Gastroesophageal sphincter (tissue), 4 donors: ENCODE data around the gene PCGF3. TPM values are rescaled to one million over a fixed set of nuclear protein-coding genes. Genes with fewer than 3 reads are reported as not detected.
A peak's percentile ranks its signal among the peaks of the same experiment; 100 is the strongest.
"Not testable (repeated sequence)": the region's sequence is repeated elsewhere in the genome, so short reads cannot be mapped to it uniquely, and the experiment has no call there.

Experiments used
- ATAC-seq: fragments of 150-250 bp; one replicate; pipeline ENCODE4 v1.9.1; 2016; ENCODE audit warnings: mild to moderate bottlenecking, moderate library complexity
- H3K27ac ChIP-seq, 4 donors: fragments of 200-600 bp; sonication (generic) in 3 of 4; 1 replicate in 3 of 4; 2 replicates in 1 of 4; pipeline ENCODE4 v1.5.1; 2016 to 2019
- H3K27me3 ChIP-seq: fragments of 200-600 bp; sonication (generic); one replicate; pipeline ENCODE4 v1.5.1; 2019
- H3K36me3 ChIP-seq, 2 donors: fragments of 200-600 bp; sonication (generic); one replicate each; pipeline ENCODE4 v1.5.1; 2019; ENCODE audit warnings: control low read depth in 1 of 2
- H3K4me1 ChIP-seq, 3 donors: fragments of 200-600 bp; sonication (generic); 1 replicate in 2 of 3; 2 replicates in 1 of 3; pipeline ENCODE4 v1.5.1; 2016 to 2019; ENCODE audit warnings: control low read depth in 2 of 3
- H3K4me3 ChIP-seq, 2 donors: fragments of 200-600 bp; sonication (generic); one replicate each; pipeline ENCODE4 v1.5.1; 2019; ENCODE audit warnings: mild to moderate bottlenecking in 1 of 2, moderate library complexity in 1 of 2
- H3K9me3 ChIP-seq, 3 donors: fragments of 200-600 bp; sonication (generic); one replicate each; pipeline ENCODE4 v1.5.1; 2017 to 2019; ENCODE audit warnings: control low read depth in 2 of 3
- EP300 ChIP-seq: sonication (generic); formaldehyde crosslinking; IDR thresholded peaks from one replicate; pipeline ENCODE4 v1.6.1; 2017; ENCODE audit warnings: antibody characterized with exemption, mild to moderate bottlenecking
- POLR2A ChIP-seq, 2 donors: fragments of 450-650 bp; IDR thresholded peaks; one replicate each; pipeline ENCODE4 v1.6.1; 2017; ENCODE audit warnings: antibody characterized with exemption in 2 of 2, mild to moderate bottlenecking in 2 of 2, moderate library complexity in 1 of 2
- POLR2AphosphoS5 ChIP-seq: sonication (generic); formaldehyde crosslinking; IDR thresholded peaks from one replicate; pipeline ENCODE4 v1.6.1; 2017; ENCODE audit warnings: antibody characterized with exemption
- WGBS, 2 donors: methylation state at CpG; one replicate each; pipeline ENCODE4 v1.1.5; 2018; ENCODE audit warnings: low coverage in 1 of 2; 5-methylcytosine and 5-hydroxymethylcytosine counted together
- total RNA-seq, 4 donors: library from RNA; depleted of rRNA; stranded (reverse); fragments of >200 nt; gene quantifications; one replicate each; pipeline ENCODE4 v1.1.0, GENCODE V29; 2016
- TF ChIP-seq, protein P1 (sequence below), 4 experiments: fragments of 200-600 bp in 2 of 4; fragments of 450-650 bp in 2 of 4; sonication (generic) in 1 of 4; IDR thresholded peaks; one replicate each; pipeline ENCODE4 v1.5.1; 2017 to 2019; ENCODE audit warnings: antibody characterized with exemption in 4 of 4, mild to moderate bottlenecking in 2 of 4, moderate library complexity in 2 of 4

Gene PCGF3
- total RNA-seq, 4 donors from 2014 or later, result 24.4 to 46.5 (median 40.7) TPM

DNA sequence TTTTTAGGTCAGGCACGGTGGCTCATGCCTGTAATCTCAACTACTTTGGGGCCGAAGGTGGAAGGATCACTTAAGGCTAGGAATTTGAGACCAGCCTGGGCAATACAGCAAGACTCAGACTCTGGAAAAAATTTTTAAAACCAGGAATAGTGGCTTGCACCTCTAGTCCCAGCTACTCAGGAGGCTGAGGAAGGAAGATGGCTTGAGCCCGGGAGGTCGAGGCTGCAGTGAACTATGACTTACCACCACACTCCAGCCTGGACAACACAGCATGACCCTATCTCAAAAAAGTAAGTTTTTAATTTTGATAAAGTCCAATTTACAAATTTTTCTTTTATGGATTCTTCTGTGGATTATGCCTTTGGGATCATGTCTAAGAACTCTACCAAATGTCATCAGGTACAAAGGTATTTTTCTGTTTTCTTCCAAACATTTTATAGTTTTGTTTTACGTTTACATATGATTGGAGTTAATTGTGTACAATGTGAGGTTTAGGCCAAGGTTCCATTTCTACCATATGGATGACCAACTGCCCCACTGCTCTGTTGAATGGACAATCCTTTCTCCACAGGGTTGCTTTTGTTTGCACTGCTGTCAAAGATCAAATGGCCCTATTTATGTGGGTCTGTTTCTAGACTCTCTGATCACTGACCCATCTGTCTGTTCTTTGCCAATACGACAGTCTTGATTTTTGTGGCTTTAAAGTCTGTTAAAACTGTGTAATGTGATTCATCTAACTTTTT lies 72.1 kb downstream of the PCGF3 start:
- H3K4me1 ChIP-seq, result peaks cover 0 to 81% (median 39%) of the 10 kb centered on the region in 3 donors
- WGBS, 2 donors, result 78 to 87% methylated on average over 4 to 6 of the region's 6 CpGs
- no peak for ATAC-seq

DNA sequence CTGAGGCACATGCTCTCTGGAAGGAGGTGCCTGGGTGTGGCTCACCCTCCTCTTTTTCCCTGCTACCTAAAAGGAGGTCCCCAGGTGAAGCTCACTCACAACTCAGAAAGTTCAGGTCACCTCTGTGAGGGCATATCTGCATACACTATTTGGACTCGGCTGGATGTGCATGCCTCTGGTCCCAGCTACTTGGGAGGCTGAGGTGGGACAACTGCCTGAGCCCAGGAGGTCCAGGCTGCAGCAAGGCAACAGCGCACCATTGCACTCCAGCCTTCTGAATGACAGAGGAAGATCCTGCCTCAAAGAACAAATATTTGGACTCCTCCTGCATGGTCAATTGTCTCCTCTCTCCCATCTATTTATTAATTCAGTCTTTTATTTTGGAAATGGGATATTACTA lies 73.9 kb downstream of the PCGF3 start:
- H3K4me1 ChIP-seq, result peaks cover 0 to 70% (median 28%) of the 10 kb centered on the region in 3 donors

More for the DNA sequence above, 72.1 kb downstream of the PCGF3 start:
- no peaks in the 10 kb centered on the region for H3K27me3 ChIP-seq
- no peaks in the 10 kb centered on the region for H3K9me3 ChIP-seq
- TF ChIP-seq EP300 (no peak), POLR2AphosphoS5 (no peak), POLR2A (IDR thresholded peaks at IDR 0.05) (no peak)
- TF ChIP-seq, protein P1, sequence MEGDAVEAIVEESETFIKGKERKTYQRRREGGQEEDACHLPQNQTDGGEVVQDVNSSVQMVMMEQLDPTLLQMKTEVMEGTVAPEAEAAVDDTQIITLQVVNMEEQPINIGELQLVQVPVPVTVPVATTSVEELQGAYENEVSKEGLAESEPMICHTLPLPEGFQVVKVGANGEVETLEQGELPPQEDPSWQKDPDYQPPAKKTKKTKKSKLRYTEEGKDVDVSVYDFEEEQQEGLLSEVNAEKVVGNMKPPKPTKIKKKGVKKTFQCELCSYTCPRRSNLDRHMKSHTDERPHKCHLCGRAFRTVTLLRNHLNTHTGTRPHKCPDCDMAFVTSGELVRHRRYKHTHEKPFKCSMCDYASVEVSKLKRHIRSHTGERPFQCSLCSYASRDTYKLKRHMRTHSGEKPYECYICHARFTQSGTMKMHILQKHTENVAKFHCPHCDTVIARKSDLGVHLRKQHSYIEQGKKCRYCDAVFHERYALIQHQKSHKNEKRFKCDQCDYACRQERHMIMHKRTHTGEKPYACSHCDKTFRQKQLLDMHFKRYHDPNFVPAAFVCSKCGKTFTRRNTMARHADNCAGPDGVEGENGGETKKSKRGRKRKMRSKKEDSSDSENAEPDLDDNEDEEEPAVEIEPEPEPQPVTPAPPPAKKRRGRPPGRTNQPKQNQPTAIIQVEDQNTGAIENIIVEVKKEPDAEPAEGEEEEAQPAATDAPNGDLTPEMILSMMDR (IDR thresholded peaks at IDR 0.05), result no peak
- H3K36me3 ChIP-seq, result peaks cover 0 to 67% of the 10 kb centered on the region in 2 donors
- H3K4me3 ChIP-seq, result no peak overlapping the region
- H3K27ac ChIP-seq, result no peak overlapping the region

DNA sequence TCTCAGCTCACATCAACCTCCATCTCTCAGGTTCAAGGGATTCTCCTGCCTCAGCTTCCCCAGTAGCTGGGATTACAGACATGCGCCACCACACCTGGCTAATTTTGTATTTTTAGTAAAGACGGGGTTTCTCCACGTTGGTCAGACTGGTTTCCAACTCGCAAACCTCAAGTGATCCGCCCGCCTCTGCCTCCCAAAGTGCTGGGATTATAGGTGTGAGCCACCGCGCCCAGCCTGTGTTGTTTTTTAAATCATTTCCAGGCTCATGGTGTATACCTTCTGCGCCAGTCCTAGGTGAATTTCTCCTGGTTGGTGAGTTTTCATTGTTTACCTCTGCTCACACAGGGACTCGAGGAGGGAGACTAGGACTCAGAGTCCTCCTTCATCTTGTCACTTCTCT lies 74.6 kb downstream of the PCGF3 start:
- WGBS, 2 donors, result 70 to 75% methylated on average over 4 to 9 of the region's 10 CpGs
- Histone ChIP-seq H3K4me1 (peaks cover 0 to 66% (median 25%) of the 10 kb centered on the region in 3 donors), H3K27me3 (peaks cover 11% of the 10 kb centered on the region), H3K4me3 (peak overlapping the region in 1 of 2 donors; percentile 85), H3K36me3 (peaks cover 0 to 47% of the 10 kb centered on the region in 2 donors)
- not testable (repeated sequence) for H3K9me3 ChIP-seq, H3K27ac ChIP-seq, ATAC-seq

More for the DNA sequence above, 73.9 kb downstream of the PCGF3 start:
- Histone ChIP-seq H3K36me3 (peaks cover 0 to 54% of the 10 kb centered on the region in 2 donors), H3K27me3 (peaks cover 4% of the 10 kb centered on the region), H3K4me3 (no peak overlapping the region), H3K27ac (no peak overlapping the region), H3K9me3 (no peaks in the 10 kb centered on the region)
- ATAC-seq, result no peak
- TF ChIP-seq EP300 (no peak), POLR2AphosphoS5 (no peak), POLR2A (IDR thresholded peaks at IDR 0.05) (no peak)
- TF ChIP-seq, protein P1 (IDR thresholded peaks at IDR 0.05), result no peak
- WGBS, 2 donors, result 82 to 92% methylated on average over 2 of the region's 2 CpGs

DNA sequence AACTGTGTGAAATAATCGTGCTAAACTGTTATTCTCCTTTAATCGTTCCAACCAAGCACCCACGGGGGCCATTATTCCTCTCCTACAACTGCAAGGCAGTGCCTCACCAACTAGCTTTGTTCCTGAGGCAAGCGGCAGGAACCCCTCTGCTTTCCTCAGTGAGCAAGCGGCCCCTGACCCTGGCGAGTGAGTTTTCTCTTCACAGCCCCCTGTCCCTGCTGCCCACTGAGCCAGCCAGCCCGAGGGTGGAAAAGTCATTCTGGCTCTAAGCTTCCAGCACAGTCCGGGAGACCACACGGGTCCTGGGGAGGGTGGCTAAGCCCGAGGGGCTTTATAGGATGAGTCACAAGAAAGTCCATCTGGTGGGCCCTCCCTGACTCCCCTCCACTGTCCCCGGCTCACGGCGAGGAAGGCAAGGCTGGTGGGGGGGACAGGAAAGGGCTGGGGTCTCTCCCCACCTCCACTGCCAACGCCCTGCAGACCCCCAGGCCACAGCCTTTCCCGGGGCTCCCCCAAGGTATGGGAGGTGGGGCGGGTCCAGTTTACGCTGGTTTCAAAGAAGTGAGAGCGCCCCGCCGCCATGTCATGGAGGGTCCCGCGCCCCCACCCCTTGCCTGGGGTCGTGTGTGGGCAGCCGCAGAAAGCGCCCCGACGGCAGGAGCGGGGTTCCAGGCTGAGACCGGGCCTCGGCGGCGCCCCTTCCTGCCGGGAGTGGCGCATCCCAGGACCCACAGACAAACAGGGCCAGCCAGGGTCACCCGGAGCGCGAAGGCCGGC lies 75.3 kb downstream of the PCGF3 start:
- ATAC-seq, result no peak
- WGBS, 2 donors, result 3 to 7% methylated on average over 10 to 11 of the region's 38 CpGs
- H3K27ac ChIP-seq, result peak overlapping the region; percentile 37 to 99 (median 90)
- no peaks in the 10 kb centered on the region for H3K9me3 ChIP-seq
- TF ChIP-seq, protein P1 (IDR thresholded peaks at IDR 0.05), result no peak
- TF ChIP-seq POLR2A (IDR thresholded peaks at IDR 0.05) (no peak), EP300 (no peak), POLR2AphosphoS5 (no peak)
- peak overlapping the region; percentile 82 to 85 for H3K4me3 ChIP-seq
- peaks cover 0 to 66% (median 28%) of the 10 kb centered on the region in 3 donors for H3K4me1 ChIP-seq
- H3K36me3 ChIP-seq, result peaks cover 0 to 41% of the 10 kb centered on the region in 2 donors
- H3K27me3 ChIP-seq, result peaks cover 17% of the 10 kb centered on the region

DNA sequence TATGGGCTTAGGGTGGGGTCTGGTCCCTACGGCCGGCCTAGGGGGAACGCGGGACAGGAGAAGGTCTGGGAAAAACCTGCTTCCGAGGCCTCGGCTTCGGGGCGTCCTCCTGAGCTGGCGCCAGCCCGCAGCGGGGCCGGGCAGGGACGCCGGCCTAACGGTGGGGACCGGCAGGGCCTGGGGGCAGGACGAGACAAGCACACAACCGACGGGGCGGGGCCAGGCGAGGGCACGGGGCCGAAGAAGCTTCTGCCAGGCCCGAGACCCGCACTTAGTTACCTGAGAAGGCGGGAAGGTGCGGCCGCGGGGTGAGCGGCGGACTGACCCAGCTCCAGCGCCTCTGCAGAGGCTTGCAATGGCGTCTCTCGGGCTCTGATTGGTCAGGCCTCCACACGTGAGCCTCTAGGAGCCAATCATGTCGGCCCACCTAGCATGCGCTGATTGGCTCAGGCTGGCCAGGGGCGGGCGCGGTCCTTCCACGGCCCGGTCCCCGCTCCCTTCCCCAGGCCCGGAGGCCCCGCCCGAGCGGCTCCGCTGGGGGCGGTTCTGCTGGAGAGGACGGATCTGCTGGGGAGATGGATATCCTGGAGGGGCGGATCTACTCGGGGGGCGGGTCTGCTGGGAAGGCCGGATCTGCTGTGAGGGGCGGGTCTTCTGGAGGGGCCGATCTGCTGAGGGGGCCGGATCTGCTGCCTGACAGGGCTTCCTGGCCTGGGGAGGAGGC lies 76.0 kb downstream of the PCGF3 start:
- no peaks in the 10 kb centered on the region for H3K9me3 ChIP-seq
- H3K4me1 ChIP-seq, result peaks cover 0 to 69% (median 35%) of the 10 kb centered on the region in 3 donors
- TF ChIP-seq POLR2A (IDR thresholded peaks at IDR 0.05) (peak; percentile 89 to 94), POLR2AphosphoS5 (peak; percentile 93), EP300 (no peak)
- H3K4me3 ChIP-seq, result peak overlapping the region; percentile 82 to 85
- H3K27ac ChIP-seq, result peak overlapping the region; percentile 66 to 99 (median 90)
- ATAC-seq, result peak; percentile 98
- H3K36me3 ChIP-seq, result peaks cover 0 to 33% of the 10 kb centered on the region in 2 donors
- peaks cover 25% of the 10 kb centered on the region for H3K27me3 ChIP-seq
- WGBS, 2 donors, result no CpG with 5 or more reads among the region's 57 CpGs
